HepG2 (cell line): ENCODE measurements around the gene EFNA4. TPM values are rescaled to one million over a fixed set of nuclear protein-coding genes. Genes with fewer than 3 reads are reported as not detected.

Source experiments
- ATF7-NPFF ChIP-seq: sonication (generic); formaldehyde crosslinking; IDR thresholded peaks from 2 replicates; pipeline ENCODE4 v1.8.1; 2023; ENCODE audit warnings: mild to moderate bottlenecking, low read depth, missing genetic modification reagents, moderate library complexity
- NCOA2 ChIP-seq: sonication (generic); formaldehyde crosslinking; IDR thresholded peaks from 2 replicates; pipeline ENCODE4 v1.8.0; 2022; ENCODE audit warnings: inconsistent platforms
- NFKBIZ ChIP-seq: IDR thresholded peaks from 2 replicates; pipeline ENCODE4 v1.6.1; 2018; ENCODE audit warnings: missing genetic modification reagents, missing compliant biosample characterization
- RBAK ChIP-seq: sonication (generic); formaldehyde crosslinking; IDR thresholded peaks from 2 replicates; pipeline ENCODE4 v1.5.1; 2020; ENCODE audit warnings: mild to moderate bottlenecking, missing genetic modification reagents
- RBM22 ChIP-seq: fragments of 200-400 bp; formaldehyde crosslinking; optimal IDR thresholded peaks from 2 replicates; pipeline ENCODE3; 2017; ENCODE audit warnings: mild to moderate bottlenecking, low read length, moderate library complexity
- SMC3 ChIP-seq: IDR thresholded peaks from 2 replicates; pipeline ENCODE4 v1.6.1; 2011; ENCODE audit warnings: low read length, improper control_type of control experiment
- SUZ12 ChIP-seq: fragments of 150-350 bp; IDR thresholded peaks from 2 replicates; pipeline ENCODE4 v1.6.1; 2014; ENCODE audit warnings: low read depth, low read length
- XBP1 ChIP-seq: sonication (generic); formaldehyde crosslinking; IDR thresholded peaks from 2 replicates; pipeline ENCODE4 v1.5.0; 2020; ENCODE audit warnings: missing genetic modification reagents
- ZFP82 ChIP-seq: sonication (generic); formaldehyde crosslinking; IDR thresholded peaks from 2 replicates; pipeline ENCODE4 v1.5.1; 2020; ENCODE audit warnings: mild to moderate bottlenecking, missing genetic modification reagents, borderline replicate concordance
- ZMYM4 ChIP-seq: sonication (generic); formaldehyde crosslinking; IDR thresholded peaks from 2 replicates; pipeline ENCODE4 v1.8.1; 2023; ENCODE audit warnings: mild to moderate bottlenecking, missing genetic modification reagents
- ZNF501 ChIP-seq: sonication (generic); formaldehyde crosslinking; IDR thresholded peaks from 2 replicates; pipeline ENCODE4 v1.5.1; 2020; ENCODE audit warnings: mild to moderate bottlenecking, moderate library complexity, missing genetic modification reagents
- ZNF747 ChIP-seq: sonication (generic); formaldehyde crosslinking; IDR thresholded peaks from 2 replicates; pipeline ENCODE4 v1.8.1; 2023; ENCODE audit warnings: missing genetic modification reagents, mild to moderate bottlenecking, borderline replicate concordance
- ZNF749 ChIP-seq: sonication (generic); formaldehyde crosslinking; IDR thresholded peaks from 2 replicates; pipeline ENCODE4 v1.8.0; 2022; ENCODE audit warnings: mild to moderate bottlenecking, missing genetic modification reagents, moderate library complexity, borderline replicate concordance
- ZNF792 ChIP-seq: IDR thresholded peaks from 2 replicates; pipeline ENCODE4 v1.6.1; 2016
- ZNF878 ChIP-seq: sonication (generic); formaldehyde crosslinking; IDR thresholded peaks from 2 replicates; pipeline ENCODE4 v1.8.1; 2023; ENCODE audit warnings: mild to moderate bottlenecking, missing genetic modification reagents, moderate library complexity
- polyA plus RNA-seq, 8 experiments: library from polyadenylated mRNA; depleted of rRNA in 3 of 8; stranded (reverse) in 7 of 8; unstranded in 1 of 8; fragments of >200 nt; fragmentation: Illumina TruSeq in 4 of 8; extraction: Trizol in 4 of 8; gene quantifications; 2 replicates each; pipeline versions ENCODE4 v1.2.1 to v1.2.3, GENCODE V29; 2011 to 2016; ENCODE audit warnings: low read depth in 4 of 8, missing spikeins in 1 of 8, mixed read lengths in 1 of 8; ENCODE audit not compliant: insufficient read depth in 1 of 8
- total RNA-seq, 5 experiments: library from RNA; depleted of rRNA; stranded (reverse); fragments of >200 nt; fragmentation: Illumina TruSeq; extraction: Trizol; gene quantifications; 2 replicates each; pipeline ENCODE4 v1.2.3, GENCODE V29; 2016; ENCODE audit warnings: low read depth in 1 of 5
- TF ChIP-seq, protein P1 (sequence below): sonication (generic); formaldehyde crosslinking; IDR thresholded peaks from 2 replicates; pipeline ENCODE4 v1.5.0; 2020; ENCODE audit warnings: missing genetic modification reagents
- TF ChIP-seq, protein P2 (sequence below): sonication (generic); formaldehyde crosslinking; conservative IDR thresholded peaks from 2 replicates; pipeline ENCODE4 v1.8.0; 2022; ENCODE audit warnings: mild to moderate bottlenecking, moderate library complexity, missing genetic modification reagents
- TF ChIP-seq, protein P3 (sequence below): sonication (generic); formaldehyde crosslinking; IDR thresholded peaks from 2 replicates; pipeline ENCODE4 v1.8.0; 2022; ENCODE audit warnings: missing genetic modification reagents, mild to moderate bottlenecking, borderline replicate concordance
- TF ChIP-seq, protein P4 (sequence below), 2 experiments: sonication (generic) in 1 of 2; formaldehyde crosslinking in 1 of 2; IDR thresholded peaks; 2 replicates each; pipeline versions ENCODE4 v1.5.1 to v1.6.1; 2011 to 2020; ENCODE audit warnings: borderline replicate concordance in 1 of 2, low read depth in 1 of 2, low read length in 1 of 2, mild to moderate bottlenecking in 1 of 2, missing genetic modification reagents in 1 of 2, moderate library complexity in 1 of 2
- TF ChIP-seq, protein P5 (sequence below): sonication (generic); formaldehyde crosslinking; IDR thresholded peaks from 2 replicates; pipeline ENCODE4 v1.4.0; 2020; ENCODE audit warnings: missing genetic modification reagents

The EFNA4 gene
- total and polyA plus RNA-seq, 2 of the 13 experiments (the other 11 are each of a cell fraction or from before 2014, with no cell fraction given): 12.0 to 17.2 TPM

DNA sequence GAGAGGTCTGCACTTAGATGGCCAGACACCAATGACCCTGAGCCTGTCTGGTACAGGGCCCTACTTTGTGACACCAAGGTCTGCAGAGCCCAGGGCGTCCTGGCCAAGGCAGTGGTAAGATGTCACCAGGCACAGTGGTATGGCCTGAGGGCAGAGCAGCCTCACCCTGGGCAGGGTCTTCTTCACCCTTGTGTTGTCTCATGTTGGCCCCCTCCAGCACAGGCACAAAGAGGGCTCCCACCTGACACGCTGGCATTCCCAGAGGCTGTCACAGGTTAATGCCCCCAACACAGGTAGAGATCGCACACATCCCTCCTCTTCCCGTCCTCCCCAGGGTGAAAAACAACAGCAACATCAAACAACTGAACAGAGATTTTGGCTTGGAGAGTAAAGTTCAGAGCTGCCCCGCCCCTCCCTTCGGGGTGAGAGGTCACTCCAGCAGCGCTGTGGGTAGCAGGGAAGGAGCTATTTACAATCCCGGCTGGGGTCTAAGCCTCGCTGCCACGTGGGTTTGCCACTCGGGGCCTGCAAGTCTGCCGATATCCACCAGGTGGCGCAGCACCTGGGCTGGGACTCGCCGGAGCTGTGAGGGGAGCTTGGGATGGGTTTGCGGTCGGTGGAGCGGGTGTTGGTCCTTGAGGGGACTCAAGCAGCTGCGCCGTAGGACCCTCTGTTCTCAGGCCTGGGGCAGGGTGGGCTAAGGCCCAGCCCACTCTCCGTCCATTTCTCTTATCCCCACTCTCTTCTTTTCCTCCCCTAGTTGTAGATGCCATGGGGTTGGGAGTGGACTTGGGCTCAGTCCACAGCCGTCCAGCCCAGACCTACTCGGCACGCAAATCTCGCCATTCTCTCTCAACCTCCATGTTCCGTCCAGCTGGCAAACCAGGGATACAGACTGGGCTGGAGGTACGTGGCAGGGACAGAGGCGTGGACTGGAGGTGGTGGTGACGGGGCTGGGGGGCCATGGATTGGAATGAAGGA is 27.8 kb downstream of the EFNA4 start (continued):
- TF ChIP-seq, protein P1, sequence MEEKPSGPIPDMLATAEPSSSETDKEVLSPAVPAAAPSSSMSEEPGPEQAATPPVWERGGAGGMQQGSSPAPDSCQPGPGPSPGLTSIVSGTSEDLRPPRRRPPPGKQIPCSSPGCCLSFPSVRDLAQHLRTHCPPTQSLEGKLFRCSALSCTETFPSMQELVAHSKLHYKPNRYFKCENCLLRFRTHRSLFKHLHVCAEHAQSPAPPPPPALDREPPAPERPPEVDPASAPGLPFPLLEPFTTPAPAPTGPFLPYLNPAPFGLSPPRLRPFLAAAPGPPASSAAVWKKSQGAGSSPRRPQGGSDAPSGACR (CRISPR knock-in tag): peak; percentile 93; the same call in 1 of the 2 replicates
- TF ChIP-seq ZNF878 (CRISPR knock-in tag): no peak
- TF ChIP-seq NFKBIZ (CRISPR knock-in tag): 0 out of 2 replicates have a peak, but pooled peaks have one; percentile 84
- TF ChIP-seq SMC3: peak; percentile 81
- TF ChIP-seq, protein P2, sequence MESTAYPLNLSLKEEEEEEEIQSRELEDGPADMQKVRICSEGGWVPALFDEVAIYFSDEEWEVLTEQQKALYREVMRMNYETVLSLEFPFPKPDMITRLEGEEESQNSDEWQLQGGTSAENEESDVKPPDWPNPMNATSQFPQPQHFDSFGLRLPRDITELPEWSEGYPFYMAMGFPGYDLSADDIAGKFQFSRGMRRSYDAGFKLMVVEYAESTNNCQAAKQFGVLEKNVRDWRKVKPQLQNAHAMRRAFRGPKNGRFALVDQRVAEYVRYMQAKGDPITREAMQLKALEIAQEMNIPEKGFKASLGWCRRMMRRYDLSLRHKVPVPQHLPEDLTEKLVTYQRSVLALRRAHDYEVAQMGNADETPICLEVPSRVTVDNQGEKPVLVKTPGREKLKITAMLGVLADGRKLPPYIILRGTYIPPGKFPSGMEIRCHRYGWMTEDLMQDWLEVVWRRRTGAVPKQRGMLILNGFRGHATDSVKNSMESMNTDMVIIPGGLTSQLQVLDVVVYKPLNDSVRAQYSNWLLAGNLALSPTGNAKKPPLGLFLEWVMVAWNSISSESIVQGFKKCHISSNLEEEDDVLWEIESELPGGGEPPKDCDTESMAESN (CRISPR knock-in tag): peak; percentile 87
- peak; percentile 72; the same call in 1 of the 2 replicates for TF ChIP-seq ZNF792 (CRISPR knock-in tag)
- TF ChIP-seq ZMYM4 (CRISPR knock-in tag): peak; percentile 55; the same call in 1 of the 2 replicates
- no peak for TF ChIP-seq ZNF749 (CRISPR knock-in tag)
- TF ChIP-seq NCOA2 (CRISPR knock-in tag): peak; percentile 73
- no peak for TF ChIP-seq RBM22
- TF ChIP-seq XBP1 (CRISPR knock-in tag): 0 out of 2 replicates have a peak, but pooled peaks have one; percentile 45
- TF ChIP-seq, protein P3, sequence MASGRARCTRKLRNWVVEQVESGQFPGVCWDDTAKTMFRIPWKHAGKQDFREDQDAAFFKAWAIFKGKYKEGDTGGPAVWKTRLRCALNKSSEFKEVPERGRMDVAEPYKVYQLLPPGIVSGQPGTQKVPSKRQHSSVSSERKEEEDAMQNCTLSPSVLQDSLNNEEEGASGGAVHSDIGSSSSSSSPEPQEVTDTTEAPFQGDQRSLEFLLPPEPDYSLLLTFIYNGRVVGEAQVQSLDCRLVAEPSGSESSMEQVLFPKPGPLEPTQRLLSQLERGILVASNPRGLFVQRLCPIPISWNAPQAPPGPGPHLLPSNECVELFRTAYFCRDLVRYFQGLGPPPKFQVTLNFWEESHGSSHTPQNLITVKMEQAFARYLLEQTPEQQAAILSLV (CRISPR knock-in tag): peak; percentile 57; the same call in 1 of the 2 replicates
- TF ChIP-seq RBAK: no peak
- TF ChIP-seq, protein P4, sequence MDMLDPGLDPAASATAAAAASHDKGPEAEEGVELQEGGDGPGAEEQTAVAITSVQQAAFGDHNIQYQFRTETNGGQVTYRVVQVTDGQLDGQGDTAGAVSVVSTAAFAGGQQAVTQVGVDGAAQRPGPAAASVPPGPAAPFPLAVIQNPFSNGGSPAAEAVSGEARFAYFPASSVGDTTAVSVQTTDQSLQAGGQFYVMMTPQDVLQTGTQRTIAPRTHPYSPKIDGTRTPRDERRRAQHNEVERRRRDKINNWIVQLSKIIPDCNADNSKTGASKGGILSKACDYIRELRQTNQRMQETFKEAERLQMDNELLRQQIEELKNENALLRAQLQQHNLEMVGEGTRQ (IDR thresholded peaks at IDR 0.05; ENCODE audit: low read depth, low read length): 0 out of 2 replicates have a peak, but pooled peaks have one; percentile 12
- TF ChIP-seq, protein P4 (CRISPR knock-in tag; IDR thresholded peaks at IDR 0.05; ENCODE audit: borderline replicate concordance): peak; percentile 59; the same call in 1 of the 2 replicates
- TF ChIP-seq, protein P5, sequence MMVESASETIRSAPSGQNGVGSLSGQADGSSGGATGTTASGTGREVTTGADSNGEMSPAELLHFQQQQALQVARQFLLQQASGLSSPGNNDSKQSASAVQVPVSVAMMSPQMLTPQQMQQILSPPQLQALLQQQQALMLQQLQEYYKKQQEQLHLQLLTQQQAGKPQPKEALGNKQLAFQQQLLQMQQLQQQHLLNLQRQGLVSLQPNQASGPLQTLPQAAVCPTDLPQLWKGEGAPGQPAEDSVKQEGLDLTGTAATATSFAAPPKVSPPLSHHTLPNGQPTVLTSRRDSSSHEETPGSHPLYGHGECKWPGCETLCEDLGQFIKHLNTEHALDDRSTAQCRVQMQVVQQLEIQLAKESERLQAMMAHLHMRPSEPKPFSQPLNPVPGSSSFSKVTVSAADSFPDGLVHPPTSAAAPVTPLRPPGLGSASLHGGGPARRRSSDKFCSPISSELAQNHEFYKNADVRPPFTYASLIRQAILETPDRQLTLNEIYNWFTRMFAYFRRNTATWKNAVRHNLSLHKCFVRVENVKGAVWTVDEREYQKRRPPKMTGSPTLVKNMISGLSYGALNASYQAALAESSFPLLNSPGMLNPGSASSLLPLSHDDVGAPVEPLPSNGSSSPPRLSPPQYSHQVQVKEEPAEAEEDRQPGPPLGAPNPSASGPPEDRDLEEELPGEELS (CRISPR knock-in tag): peak; percentile 79
- 0 out of 2 replicates have a peak, but pooled peaks have one; percentile 37 for TF ChIP-seq ATF7-NPFF (CRISPR knock-in tag)
- TF ChIP-seq SUZ12: no peak
- peak; percentile 93; the same call in 1 of the 2 replicates for TF ChIP-seq ZNF501 (CRISPR knock-in tag)
- peak; percentile 79; the same call in 1 of the 2 replicates for TF ChIP-seq ZFP82 (CRISPR knock-in tag)
- 0 out of 2 replicates have a peak, but pooled peaks have one; percentile 29 for TF ChIP-seq ZNF747
